ENCODE data around the gene SLC2A10. TPM values are rescaled to one million over a fixed set of nuclear protein-coding genes. Genes with fewer than 3 reads are reported as not detected.

The SLC2A10 gene
- total RNA-seq = 52.4 and 61.1 TPM in 2 replicates

DNA sequence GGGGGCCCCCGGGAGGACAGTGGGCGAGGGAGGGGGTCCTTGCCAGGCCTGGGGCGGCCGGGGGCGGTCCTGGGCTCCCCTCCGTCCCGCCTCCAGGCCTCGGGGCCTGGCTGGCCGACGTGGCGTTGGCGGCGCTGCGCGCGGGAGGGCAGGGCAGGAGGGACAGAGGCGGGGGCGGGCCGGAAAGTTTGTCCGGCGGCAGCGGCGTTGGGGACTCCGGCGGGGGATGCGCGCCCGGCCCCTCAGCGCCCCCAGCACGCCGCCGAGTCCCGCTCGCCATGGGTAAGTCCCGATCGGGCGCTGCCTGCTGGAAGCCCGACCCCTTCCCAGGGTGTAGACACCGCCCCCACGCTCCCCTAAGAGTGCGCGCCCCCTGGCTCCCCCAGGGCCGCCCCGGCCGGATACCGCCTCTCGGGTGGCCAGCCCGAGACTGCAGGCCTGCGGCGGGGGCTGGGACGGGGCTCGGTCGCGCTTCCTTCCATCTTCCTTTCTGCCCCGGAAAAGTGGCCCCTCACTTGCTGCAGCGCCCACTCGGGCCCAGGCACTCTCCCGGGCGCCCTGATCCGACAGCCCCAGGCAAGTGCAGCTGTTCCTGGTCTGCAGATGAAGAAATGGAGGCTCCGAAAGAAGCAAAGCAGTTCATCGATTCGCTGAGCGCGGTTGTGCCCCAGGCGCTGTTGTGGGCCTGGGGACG is at the start of gene SLC2A10:
Gene SLC2A10, plus strand, starts transcription at position 191 of the 694 bp plus-strand sequence. Its CDS starts 88 bp downstream, at position 279.

DNA sequence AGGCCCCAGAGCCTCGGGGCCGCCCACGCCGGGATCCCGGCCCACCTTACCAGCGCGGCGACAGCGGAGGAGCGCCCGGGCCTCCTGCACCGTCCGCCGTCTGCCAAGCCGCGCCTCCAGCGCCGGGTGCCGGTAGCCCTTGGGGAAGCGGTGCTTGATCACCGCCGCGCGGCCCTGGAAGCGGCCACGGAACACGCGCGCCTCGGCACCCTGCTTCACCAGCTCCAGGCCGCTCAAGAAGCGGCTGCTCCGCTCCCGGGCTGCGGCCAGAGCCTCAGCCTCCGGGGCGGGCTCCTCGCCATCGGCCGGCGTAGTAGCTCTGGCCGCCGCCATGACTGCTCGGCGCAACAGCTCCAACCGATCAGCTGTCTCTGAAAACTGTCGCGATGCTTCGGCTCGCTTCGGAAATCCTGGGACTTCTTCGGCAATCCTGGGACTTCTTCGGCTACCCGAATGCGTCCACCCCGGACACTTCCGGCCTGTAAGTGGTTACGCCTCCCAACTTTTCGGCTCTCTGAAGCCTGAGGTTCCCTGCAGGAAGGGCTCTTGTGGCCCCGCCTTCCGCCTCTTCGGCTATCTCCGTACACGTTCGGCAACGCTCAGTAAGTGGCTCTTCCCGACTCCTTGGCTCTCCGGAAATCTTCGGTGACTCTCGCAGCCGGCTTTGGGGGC is 20.2 kb upstream of the SLC2A10 start, which contains the start of gene TP53RK:
Gene TP53RK, minus strand, starts transcription at position 363 of the 672 bp plus-strand sequence. Its CDS starts 30 bp downstream, at position 333.

Other genes starting within 250 kb of the SLC2A10 start
- gene ZNF334, start 196.1 kb upstream of the SLC2A10 start, total RNA-seq = 0.83 and 3.9 TPM in 2 replicates
- gene OCSTAMP, start 159.0 kb upstream of the SLC2A10 start, total RNA-seq = not detected in 2 replicates
- 2.2 and 2.5 TPM in 2 replicates for gene SLC13A3, start 58.2 kb upstream of the SLC2A10 start, total RNA-seq
- 10.9 and 11.8 TPM in 2 replicates for gene TP53RK, start 20.2 kb upstream of the SLC2A10 start, total RNA-seq
- gene EYA2, start 185.2 kb downstream of the SLC2A10 start, total RNA-seq = 0.03 and 0.07 TPM in 2 replicates

Data from smooth muscle cell of the pulmonary artery (primary cell).